Measurements from ENCODE around the gene MRI1.

Gene MRI1

DNA sequence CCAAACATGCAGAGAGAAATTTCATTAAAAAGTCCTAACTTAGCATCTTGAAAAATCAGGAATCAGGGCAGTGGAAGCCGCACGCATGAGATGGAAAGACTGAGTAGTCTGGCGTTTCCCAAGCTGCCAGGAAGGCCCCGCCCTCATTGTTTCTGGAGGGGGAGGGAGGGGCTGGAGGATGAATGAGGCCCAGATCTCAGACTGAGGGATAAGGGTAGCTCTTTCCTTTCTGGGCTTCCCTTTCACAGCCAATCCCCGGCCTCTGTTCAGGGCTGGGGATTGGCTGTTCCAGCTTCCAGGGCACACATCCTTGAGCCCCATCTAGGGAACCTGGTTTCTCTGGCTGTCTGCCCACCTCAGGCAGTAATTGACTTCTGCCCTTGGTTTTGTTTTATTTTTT lies 17.2 kb downstream of the MRI1 start:
- Histone ChIP-seq H3K27ac (no peak overlapping the region), H3K9me3 (ENCODE audit: control insufficient read depth, low read length) (no peaks in the 10 kb centered on the region), H2AFZ (peak overlapping the region; percentile 45), H3K4me1 (peaks cover 6% of the 10 kb centered on the region), H3K79me2 (peaks cover 3% of the 10 kb centered on the region), H3K36me3 (ENCODE audit: control insufficient read depth, insufficient read depth, low read length) (no peaks in the 10 kb centered on the region), H3K27me3 (ENCODE audit: control insufficient read depth, insufficient read depth, low read length) (no peaks in the 10 kb centered on the region), H3K4me2 (ENCODE audit: low read length) (peak overlapping the region; percentile 16), H3K4me3 (ENCODE audit: low read depth, low read length) (no peak overlapping the region), H3K9ac (no peak overlapping the region)
- TF ChIP-seq, protein P1, sequence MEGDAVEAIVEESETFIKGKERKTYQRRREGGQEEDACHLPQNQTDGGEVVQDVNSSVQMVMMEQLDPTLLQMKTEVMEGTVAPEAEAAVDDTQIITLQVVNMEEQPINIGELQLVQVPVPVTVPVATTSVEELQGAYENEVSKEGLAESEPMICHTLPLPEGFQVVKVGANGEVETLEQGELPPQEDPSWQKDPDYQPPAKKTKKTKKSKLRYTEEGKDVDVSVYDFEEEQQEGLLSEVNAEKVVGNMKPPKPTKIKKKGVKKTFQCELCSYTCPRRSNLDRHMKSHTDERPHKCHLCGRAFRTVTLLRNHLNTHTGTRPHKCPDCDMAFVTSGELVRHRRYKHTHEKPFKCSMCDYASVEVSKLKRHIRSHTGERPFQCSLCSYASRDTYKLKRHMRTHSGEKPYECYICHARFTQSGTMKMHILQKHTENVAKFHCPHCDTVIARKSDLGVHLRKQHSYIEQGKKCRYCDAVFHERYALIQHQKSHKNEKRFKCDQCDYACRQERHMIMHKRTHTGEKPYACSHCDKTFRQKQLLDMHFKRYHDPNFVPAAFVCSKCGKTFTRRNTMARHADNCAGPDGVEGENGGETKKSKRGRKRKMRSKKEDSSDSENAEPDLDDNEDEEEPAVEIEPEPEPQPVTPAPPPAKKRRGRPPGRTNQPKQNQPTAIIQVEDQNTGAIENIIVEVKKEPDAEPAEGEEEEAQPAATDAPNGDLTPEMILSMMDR (IDR thresholded peaks at IDR 0.05), result no peak

DNA sequence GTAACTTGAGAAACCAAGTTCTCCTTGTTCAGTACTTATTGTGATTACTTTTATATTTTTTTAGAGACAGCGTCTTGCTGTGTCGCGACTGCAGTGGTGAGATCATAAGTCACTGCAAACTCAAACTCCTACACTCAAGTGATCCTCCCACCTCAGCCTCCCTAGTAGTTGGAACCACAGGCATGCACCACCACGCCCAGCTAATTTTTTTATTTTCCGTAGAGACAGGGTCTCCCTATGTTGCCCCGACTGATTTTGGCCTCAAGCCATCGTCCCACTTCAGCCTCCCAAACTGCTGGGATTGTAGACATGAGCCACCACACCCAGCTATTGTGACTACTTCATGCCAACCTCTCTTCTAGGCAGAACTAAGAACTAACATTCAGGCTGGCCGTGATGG lies 18.2 kb downstream of the MRI1 start:
- no peak overlapping the region for H3K4me2 ChIP-seq (ENCODE audit: low read length)
- no peak overlapping the region for H3K9ac ChIP-seq
- H3K9me3 ChIP-seq (ENCODE audit: control insufficient read depth, low read length), result no peaks in the 10 kb centered on the region
- H3K36me3 ChIP-seq (ENCODE audit: control insufficient read depth, insufficient read depth, low read length), result no peaks in the 10 kb centered on the region
- H3K4me3 ChIP-seq (ENCODE audit: low read depth, low read length), result no peak overlapping the region
- H3K4me1 ChIP-seq, result peaks cover 6% of the 10 kb centered on the region
- no peaks in the 10 kb centered on the region for H3K27me3 ChIP-seq (ENCODE audit: control insufficient read depth, insufficient read depth, low read length)
- H3K79me2 ChIP-seq, result peaks cover 3% of the 10 kb centered on the region
- H3K27ac ChIP-seq, result no peak overlapping the region
- TF ChIP-seq, protein P1 (IDR thresholded peaks at IDR 0.05), result no peak
- no peak overlapping the region for H2AFZ ChIP-seq

DNA sequence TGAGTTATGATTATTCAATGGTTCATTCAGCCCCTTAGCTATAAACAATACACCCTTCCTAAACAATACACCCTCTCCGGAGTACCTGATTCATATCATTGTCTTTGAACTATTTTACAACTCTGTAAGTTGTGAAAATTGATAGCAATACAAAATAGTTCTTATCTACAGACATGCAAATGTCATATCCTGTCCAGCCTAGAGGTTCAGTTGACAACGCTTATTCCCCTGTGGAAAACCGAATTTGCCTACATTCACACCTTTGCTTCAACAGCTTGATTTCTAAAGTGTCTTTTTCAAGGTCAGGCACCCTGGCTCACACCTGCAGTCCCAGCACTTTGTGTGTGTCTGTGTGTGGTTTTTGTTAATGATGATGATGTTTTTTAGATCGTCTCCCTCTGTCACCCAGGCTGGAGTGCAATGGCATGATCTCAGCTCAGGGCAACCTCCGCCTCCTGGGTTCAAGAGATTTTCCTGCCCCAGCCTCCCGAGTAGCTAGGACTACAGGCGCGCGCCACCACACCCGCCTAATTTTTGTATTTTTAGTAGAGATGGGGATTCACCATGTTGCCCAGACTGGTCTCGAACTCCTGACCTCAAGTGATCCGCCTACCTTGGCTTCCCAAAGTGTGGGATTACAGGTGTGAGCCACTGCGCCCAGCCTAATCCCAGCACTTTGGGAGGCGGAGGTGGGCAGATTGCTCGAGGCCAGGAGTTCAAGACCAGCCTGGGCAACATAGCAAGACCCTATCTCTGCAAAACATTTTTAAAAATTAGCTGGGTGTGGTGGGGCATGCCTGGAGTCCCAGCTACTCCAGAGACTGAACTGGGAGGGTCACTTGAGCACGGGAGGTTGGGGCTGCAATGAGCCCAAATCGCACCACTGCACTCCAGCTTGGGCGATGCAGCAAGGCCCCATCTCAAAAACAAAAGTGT lies 19.5 kb downstream of the MRI1 start:
- no peaks in the 10 kb centered on the region for H3K9me3 ChIP-seq (ENCODE audit: control insufficient read depth, low read length)
- H3K27ac ChIP-seq, result no peak overlapping the region
- no peaks in the 10 kb centered on the region for H3K36me3 ChIP-seq (ENCODE audit: control insufficient read depth, insufficient read depth, low read length)
- peaks cover 6% of the 10 kb centered on the region for H3K4me1 ChIP-seq
- TF ChIP-seq, protein P1 (IDR thresholded peaks at IDR 0.05), result no peak
- no peak overlapping the region for H2AFZ ChIP-seq
- H3K27me3 ChIP-seq (ENCODE audit: control insufficient read depth, insufficient read depth, low read length), result no peaks in the 10 kb centered on the region
- H3K79me2 ChIP-seq, result peaks cover 3% of the 10 kb centered on the region
- no peak overlapping the region for H3K4me2 ChIP-seq (ENCODE audit: low read length)
- H3K9ac ChIP-seq, result no peak overlapping the region
- no peak overlapping the region for H3K4me3 ChIP-seq (ENCODE audit: low read depth, low read length)

DNA sequence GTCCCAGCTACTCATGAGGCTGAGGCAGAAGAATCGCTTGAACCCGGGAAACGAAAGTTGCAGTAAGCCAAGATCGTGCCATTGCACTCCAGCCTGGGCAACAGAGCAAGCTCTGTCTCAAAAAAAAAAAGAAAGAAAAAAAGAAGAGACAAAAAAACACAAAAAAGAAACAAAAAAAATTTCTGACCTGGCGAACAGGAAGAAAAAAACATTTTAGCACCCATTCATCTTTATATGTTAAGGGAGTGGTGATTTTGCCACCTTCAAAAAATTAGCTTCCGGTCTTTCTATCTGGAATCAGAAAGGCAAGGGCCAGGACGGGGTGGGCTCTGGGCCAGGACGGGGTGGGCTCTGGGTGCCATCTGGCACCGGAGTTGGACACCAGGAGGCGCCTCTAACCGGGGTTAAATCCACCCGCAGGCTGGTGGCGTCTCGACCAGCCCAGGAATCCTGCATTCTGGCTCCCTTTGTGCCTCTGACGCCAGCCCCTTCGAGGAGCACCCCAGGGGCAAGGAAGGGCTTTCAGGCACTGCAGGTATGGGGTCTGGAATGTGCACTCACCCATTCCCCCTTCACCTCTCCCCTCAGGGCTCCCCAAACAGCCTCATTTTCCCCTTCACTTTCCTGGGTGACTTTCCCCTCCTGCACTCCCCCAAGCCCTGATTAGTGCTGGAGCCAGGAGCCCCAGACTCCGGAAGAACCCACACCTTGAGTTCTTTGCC lies 20.6 kb downstream of the MRI1 start:
- Histone ChIP-seq H3K4me3 (ENCODE audit: low read depth, low read length) (no peak overlapping the region), H3K4me1 (peaks cover 6% of the 10 kb centered on the region)

More for the DNA sequence above, 20.6 kb downstream of the MRI1 start:
- Histone ChIP-seq H3K4me2 (ENCODE audit: low read length) (peak overlapping the region; percentile 31), H3K36me3 (ENCODE audit: control insufficient read depth, insufficient read depth, low read length) (no peaks in the 10 kb centered on the region), H3K79me2 (peaks cover 3% of the 10 kb centered on the region), H3K27ac (no peak overlapping the region), H2AFZ (peak overlapping the region; percentile 89), H3K9ac (no peak overlapping the region), H3K9me3 (ENCODE audit: control insufficient read depth, low read length) (no peaks in the 10 kb centered on the region), H3K27me3 (ENCODE audit: control insufficient read depth, insufficient read depth, low read length) (no peaks in the 10 kb centered on the region)
- TF ChIP-seq, protein P1 (IDR thresholded peaks at IDR 0.05), result peak; percentile 74
